Measurements from ENCODE around the gene DSE.

Gene DSE

DNA sequence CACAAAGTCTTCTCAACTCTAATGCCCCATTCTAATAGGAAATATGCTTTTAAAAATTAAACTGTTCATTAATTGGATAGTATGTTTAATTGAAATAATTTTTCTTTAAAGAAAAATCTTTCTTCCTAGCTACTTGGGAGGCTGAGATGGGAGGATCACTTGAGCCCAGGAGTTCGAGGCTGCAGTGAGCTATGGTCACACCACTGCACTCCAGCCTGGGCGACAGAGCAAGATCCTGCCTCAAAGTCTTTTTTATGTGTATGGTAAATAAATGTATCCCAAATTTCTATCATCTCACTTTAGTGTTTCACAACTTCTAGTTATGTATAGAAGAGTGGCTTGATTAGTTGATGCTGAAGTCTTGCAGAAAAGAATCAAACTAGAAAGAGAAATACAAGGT is 4.5 kb downstream of the DSE start:
- TF ChIP-seq, protein P1, sequence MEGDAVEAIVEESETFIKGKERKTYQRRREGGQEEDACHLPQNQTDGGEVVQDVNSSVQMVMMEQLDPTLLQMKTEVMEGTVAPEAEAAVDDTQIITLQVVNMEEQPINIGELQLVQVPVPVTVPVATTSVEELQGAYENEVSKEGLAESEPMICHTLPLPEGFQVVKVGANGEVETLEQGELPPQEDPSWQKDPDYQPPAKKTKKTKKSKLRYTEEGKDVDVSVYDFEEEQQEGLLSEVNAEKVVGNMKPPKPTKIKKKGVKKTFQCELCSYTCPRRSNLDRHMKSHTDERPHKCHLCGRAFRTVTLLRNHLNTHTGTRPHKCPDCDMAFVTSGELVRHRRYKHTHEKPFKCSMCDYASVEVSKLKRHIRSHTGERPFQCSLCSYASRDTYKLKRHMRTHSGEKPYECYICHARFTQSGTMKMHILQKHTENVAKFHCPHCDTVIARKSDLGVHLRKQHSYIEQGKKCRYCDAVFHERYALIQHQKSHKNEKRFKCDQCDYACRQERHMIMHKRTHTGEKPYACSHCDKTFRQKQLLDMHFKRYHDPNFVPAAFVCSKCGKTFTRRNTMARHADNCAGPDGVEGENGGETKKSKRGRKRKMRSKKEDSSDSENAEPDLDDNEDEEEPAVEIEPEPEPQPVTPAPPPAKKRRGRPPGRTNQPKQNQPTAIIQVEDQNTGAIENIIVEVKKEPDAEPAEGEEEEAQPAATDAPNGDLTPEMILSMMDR (IDR thresholded peaks at IDR 0.05; ENCODE audit: insufficient read depth, low read depth, low read length, missing control alignments) = no peak
- no peak overlapping the region for H3K4me3 ChIP-seq (ENCODE audit: low read depth, low read length)
- no peak for DNase-seq (ENCODE audit: low read depth)

GRCh38 chr6:116376149-116376548 is 5.4 kb downstream of the DSE start:
- TF ChIP-seq, protein P1 (IDR thresholded peaks at IDR 0.05; ENCODE audit: insufficient read depth, low read depth, low read length, missing control alignments) = no peak
- H3K4me3 ChIP-seq (ENCODE audit: low read depth, low read length) = no peak overlapping the region
- DNase-seq (ENCODE audit: low read depth) = no peak

DNA sequence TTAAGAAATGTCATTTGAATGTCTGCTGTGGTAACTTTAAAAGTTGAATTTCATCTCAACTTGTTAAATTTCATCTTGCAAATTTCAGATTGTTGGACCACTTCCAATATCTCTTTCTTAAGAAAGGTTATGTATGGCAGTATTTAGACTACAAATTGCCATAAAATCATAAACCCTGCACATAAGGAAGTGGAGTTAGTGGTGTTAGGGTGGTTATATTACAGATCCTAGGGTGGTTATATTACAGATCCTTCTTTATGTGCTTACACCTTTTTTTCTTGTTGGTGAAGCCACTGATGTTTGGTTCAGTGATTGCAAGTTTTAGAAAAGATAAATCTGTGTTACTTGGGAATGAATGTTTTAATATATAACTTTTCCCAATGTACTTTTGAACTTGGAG is 9.0 kb downstream of the DSE start:
- no peak overlapping the region for H3K4me3 ChIP-seq (ENCODE audit: low read depth, low read length)
- no peak for DNase-seq (ENCODE audit: low read depth)
- TF ChIP-seq, protein P1 (IDR thresholded peaks at IDR 0.05; ENCODE audit: insufficient read depth, low read depth, low read length, missing control alignments) = no peak

DNA sequence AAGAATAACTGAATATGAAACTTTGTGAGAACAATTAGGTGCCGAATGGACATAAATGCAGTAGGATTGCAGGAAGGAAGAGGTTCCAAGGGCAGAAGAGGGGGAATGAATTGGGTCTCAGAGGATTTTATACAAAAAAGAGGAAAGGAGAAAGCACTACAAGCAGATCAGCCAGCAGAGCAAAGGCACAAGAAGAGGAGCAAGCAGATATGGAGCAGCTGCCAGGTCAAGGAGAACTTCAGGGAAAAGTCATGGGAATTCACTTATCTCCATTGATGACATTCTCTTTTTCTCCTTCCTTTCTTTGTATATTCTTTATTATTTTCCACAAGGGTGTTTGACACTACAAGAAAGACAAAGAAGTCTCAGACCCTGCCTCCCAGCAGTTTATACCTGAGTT is 9.6 kb downstream of the DSE start:
- no peak for DNase-seq (ENCODE audit: low read depth)
- no peak overlapping the region for H3K4me3 ChIP-seq (ENCODE audit: low read depth, low read length)
- TF ChIP-seq, protein P1 (IDR thresholded peaks at IDR 0.05; ENCODE audit: insufficient read depth, low read depth, low read length, missing control alignments) = no peak

DNA sequence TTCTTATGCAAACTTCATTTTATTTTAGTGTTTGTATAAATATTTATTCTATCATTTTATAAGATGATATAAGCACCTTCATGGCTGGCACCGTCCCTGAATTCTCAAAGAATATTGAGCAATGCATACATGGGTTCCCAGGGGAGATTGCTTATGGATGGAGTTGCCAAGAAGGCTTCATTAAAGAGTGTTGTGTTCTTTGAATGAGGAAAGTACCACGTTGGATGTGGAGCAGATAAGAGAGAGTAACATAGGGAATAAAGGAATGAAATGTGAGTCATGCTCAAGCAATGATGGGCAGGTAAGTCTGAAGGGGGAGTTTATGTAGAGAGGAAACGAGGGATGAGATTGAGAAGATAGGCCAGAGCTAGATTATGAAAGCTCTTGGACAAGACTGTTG is 10.3 kb downstream of the DSE start:
- no peak overlapping the region for H3K4me3 ChIP-seq (ENCODE audit: low read depth, low read length)
- no peak for DNase-seq (ENCODE audit: low read depth)
- TF ChIP-seq, protein P1 (IDR thresholded peaks at IDR 0.05; ENCODE audit: insufficient read depth, low read depth, low read length, missing control alignments) = no peak

- TF ChIP-seq, protein P1 (IDR thresholded peaks at IDR 0.05; ENCODE audit: insufficient read depth, low read depth, low read length, missing control alignments) = no peak
- H3K4me3 ChIP-seq (ENCODE audit: low read depth, low read length) = no peak overlapping the region
- DNase-seq (ENCODE audit: low read depth) = no peak
Observed at GRCh38 chr6:116382587-116382986, 11.8 kb downstream of the DSE start.

DNA sequence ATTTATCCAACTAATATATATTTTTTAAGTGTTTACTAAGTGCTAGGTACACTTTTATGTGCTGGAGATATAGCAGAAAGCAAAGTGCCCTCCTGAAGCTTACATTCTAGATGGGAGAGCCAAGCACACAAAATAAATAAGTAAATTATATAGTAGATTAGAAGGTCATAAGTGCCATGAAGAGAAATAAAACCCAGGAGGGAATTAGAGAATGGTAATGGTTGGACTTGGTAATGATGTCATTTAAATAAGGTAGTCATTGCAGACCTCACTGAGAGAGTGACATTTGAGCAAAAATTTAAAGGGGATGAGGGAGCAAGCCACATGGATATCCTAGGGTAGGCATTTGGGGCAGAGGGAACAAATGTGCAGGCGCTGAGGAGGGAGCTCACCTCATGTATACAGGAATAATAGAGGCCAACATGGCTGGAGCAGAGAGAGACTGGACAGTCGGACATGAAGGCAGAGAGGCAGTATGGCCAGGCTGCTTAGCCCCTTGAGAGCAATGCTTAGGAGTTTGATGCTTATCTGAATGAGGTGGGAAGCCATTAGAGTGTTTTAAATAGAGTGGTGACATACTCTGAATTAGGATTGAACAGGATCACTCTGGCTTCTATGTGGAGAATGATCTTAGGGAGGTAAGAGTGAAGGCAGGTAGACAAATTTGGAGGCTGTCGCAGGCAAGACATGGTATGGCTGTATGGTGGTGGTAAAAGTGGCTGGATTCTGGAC is 14.1 kb downstream of the DSE start:
- TF ChIP-seq, protein P1 (IDR thresholded peaks at IDR 0.05; ENCODE audit: insufficient read depth, low read depth, low read length, missing control alignments) = no peak
- no peak for DNase-seq (ENCODE audit: low read depth)
- H3K4me3 ChIP-seq (ENCODE audit: low read depth, low read length) = no peak overlapping the region
